Medulla oblongata (tissue), 1 donor: Measurements from ENCODE around the gene GNAS-AS1.

ENCODE experiments used
- DNase-seq: peaks from one replicate; pipeline ENCODE4 v3.0.0-alpha.2; 2015; ENCODE audit errors: extremely low spot score

GNAS-AS1 gene

GRCh38 chr20:58886546-58886945, 35.8 kb upstream of the GNAS-AS1 start:
- DNase-seq, result no peak

GRCh38 chr20:58884966-58885365, 34.3 kb upstream of the GNAS-AS1 start:
- no peak for DNase-seq

- no peak for DNase-seq
Observed at GRCh38 chr20:58883241-58883691, 32.6 kb upstream of the GNAS-AS1 start.

GRCh38 chr20:58882704-58883089, 32.0 kb upstream of the GNAS-AS1 start:
- no peak for DNase-seq

GRCh38 chr20:58880994-58881752, 30.5 kb upstream of the GNAS-AS1 start:
- no peak for DNase-seq

GRCh38 chr20:58880441-58880840, 29.7 kb upstream of the GNAS-AS1 start:
- DNase-seq, result no peak

GRCh38 chr20:58878399-58878798, 27.7 kb upstream of the GNAS-AS1 start:
- DNase-seq, result no peak

- DNase-seq, result no peak
Observed at GRCh38 chr20:58877976-58878360, 27.3 kb upstream of the GNAS-AS1 start.

- no peak for DNase-seq
Observed at GRCh38 chr20:58877050-58877975, 26.6 kb upstream of the GNAS-AS1 start.

GRCh38 chr20:58876437-58876836, 25.7 kb upstream of the GNAS-AS1 start:
- no peak for DNase-seq

GRCh38 chr20:58875541-58876134, 24.9 kb upstream of the GNAS-AS1 start:
- no peak for DNase-seq

GRCh38 chr20:58875111-58875510, 24.4 kb upstream of the GNAS-AS1 start:
- DNase-seq, result no peak

- DNase-seq, result no peak
Observed at GRCh38 chr20:58874469-58874868, 23.8 kb upstream of the GNAS-AS1 start.

GRCh38 chr20:58871533-58872102, 20.9 kb upstream of the GNAS-AS1 start:
- DNase-seq, result no peak

- peak; percentile 80 for DNase-seq
Observed at GRCh38 chr20:58870293-58871014, 19.8 kb upstream of the GNAS-AS1 start.

- DNase-seq, result no peak
Observed at GRCh38 chr20:58869662-58870227, 19.0 kb upstream of the GNAS-AS1 start.

GRCh38 chr20:58868795-58869194, 18.1 kb upstream of the GNAS-AS1 start:
- peak; percentile 54 for DNase-seq

GRCh38 chr20:58867211-58867610, 16.5 kb upstream of the GNAS-AS1 start:
- no peak for DNase-seq

- DNase-seq, result no peak
Observed at GRCh38 chr20:58865843-58866242, 15.1 kb upstream of the GNAS-AS1 start.

- DNase-seq, result no peak
Observed at GRCh38 chr20:58864346-58864745, 13.6 kb upstream of the GNAS-AS1 start.
